HG03039 (cell line): ENCODE measurements around the gene CDS1.
A peak's percentile ranks its signal among the peaks of the same experiment; 100 is the strongest.
"Not testable (repeated sequence)": the region's sequence is repeated elsewhere in the genome, so short reads cannot be mapped to it uniquely, and the experiment has no call there.

Experiments used
- ATAC-seq: cut with Tn5 transposase; IDR thresholded peaks from one replicate; pipeline ENCODE4 v1.9.1; 2021; ENCODE audit warnings: mild to moderate bottlenecking, moderate library complexity; ENCODE audit not compliant: unreplicated experiment

Gene CDS1

GRCh38 chr4:84582988-84583875, at the start of gene CDS1:
TSS of gene CDS1 (plus strand) at chr4:84583127. CDS start at chr4:84583402, 275 bp downstream.
- peak; percentile 47 for ATAC-seq

GRCh38 chr4:84535901-84536300, 47.0 kb upstream of the CDS1 start:
- ATAC-seq = no peak

GRCh38 chr4:84545093-84545492, 37.8 kb upstream of the CDS1 start:
- ATAC-seq = no peak

GRCh38 chr4:84547211-84547610, 35.7 kb upstream of the CDS1 start:
- no peak for ATAC-seq

GRCh38 chr4:84549191-84549590, 33.7 kb upstream of the CDS1 start:
- not testable (repeated sequence) for ATAC-seq

GRCh38 chr4:84562156-84562555, 20.8 kb upstream of the CDS1 start:
- ATAC-seq = no peak

- ATAC-seq = no peak
These were observed 19.9 kb upstream of the CDS1 start for GRCh38 chr4:84563002-84563401.

GRCh38 chr4:84565951-84566350, 17.0 kb upstream of the CDS1 start:
- ATAC-seq = no peak

GRCh38 chr4:84568496-84568895, 14.4 kb upstream of the CDS1 start:
- no peak for ATAC-seq

- no peak for ATAC-seq
These were observed 13.9 kb upstream of the CDS1 start for GRCh38 chr4:84569009-84569408.

GRCh38 chr4:84573385-84574068, 9.4 kb upstream of the CDS1 start:
- no peak for ATAC-seq

GRCh38 chr4:84574069-84574720, 8.7 kb upstream of the CDS1 start:
- ATAC-seq = no peak

- no peak for ATAC-seq
These were observed 4.2 kb upstream of the CDS1 start for GRCh38 chr4:84578540-84579402.

- ATAC-seq = no peak
These were observed 3.5 kb upstream of the CDS1 start for GRCh38 chr4:84579403-84579776.

GRCh38 chr4:84582302-84582987, 482 bp upstream of the CDS1 start:
- peak; percentile 76 for ATAC-seq

- ATAC-seq = no peak
These were observed 1.0 kb downstream of the CDS1 start for GRCh38 chr4:84583876-84584380.

GRCh38 chr4:84585251-84585650, 2.3 kb downstream of the CDS1 start:
- ATAC-seq = no peak

- no peak for ATAC-seq
These were observed 11.8 kb downstream of the CDS1 start for GRCh38 chr4:84594724-84595123.

- no peak for ATAC-seq
These were observed 13.9 kb downstream of the CDS1 start for GRCh38 chr4:84596826-84597225.

- ATAC-seq = no peak
These were observed 14.5 kb downstream of the CDS1 start for GRCh38 chr4:84597450-84597849.
